ENCODE data around the gene TRIM13. TPM values are rescaled to one million over a fixed set of nuclear protein-coding genes. Genes with fewer than 3 reads are reported as not detected.

TRIM13 gene
- total RNA-seq, 1 experiment from 2014 or later: 16.5 TPM

GRCh38 chr13:49996161-49996915, 504 bp upstream of the TRIM13 start:
- peak overlapping the region; percentile 51 for H3K4me3 ChIP-seq (ENCODE audit: low read depth, low read length)
- BruUV-seq (replicated peaks): no TSS peak

DNA sequence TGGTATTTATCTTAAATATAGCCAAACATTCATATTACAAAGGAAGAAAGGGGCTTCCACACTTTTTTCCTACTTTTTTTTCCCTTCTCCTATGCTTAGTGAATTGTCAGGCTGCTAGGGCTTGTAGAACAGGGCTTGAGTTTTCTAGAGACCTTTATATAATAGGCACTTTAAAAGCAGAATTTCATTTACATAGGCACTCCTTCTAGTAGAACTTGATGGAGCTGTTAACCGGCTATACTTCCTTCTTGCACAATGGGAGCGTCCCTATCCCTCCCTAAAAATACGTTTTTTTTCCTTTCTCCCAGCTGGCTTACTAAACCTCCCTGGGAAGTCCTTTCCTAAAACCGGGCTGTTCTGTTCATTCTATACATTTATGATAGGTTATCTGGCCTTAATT, 1.1 kb downstream of the TRIM13 start:
- BruUV-seq (replicated peaks): no TSS peak
- no peak for DNase-seq
- CTCF ChIA-PET: interaction anchor here (0.7 to 2.4 kb wide), 18 partner anchors 11 to 1288 kb away, joined by 3 to 40 read pairs (median 4); partner anchors contain the start of genes KPNA3 and SPRYD7

More at GRCh38 chr13:49996161-49996915, 504 bp upstream of the TRIM13 start:
- Histone ChIP-seq H3K9me3 (no peaks in the 10 kb centered on the region), H3K27me3 (replicated peaks; ENCODE audit: control insufficient read depth, insufficient read depth, low read length) (no peaks in the 10 kb centered on the region), H3K36me3 (ENCODE audit: control insufficient read depth, insufficient read depth, low read length) (no peaks in the 10 kb centered on the region; the same call in 1 of the 2 replicates), H3K4me1 (peaks cover 25% of the 10 kb centered on the region)
- ChIA-PET POLR2A (interaction anchor here (0.7 to 1.7 kb wide), 9 partner anchors 38 to 306 kb away, joined by 3 to 19 read pairs (median 6); partner anchors contain the start of genes EBPL and SPRYD7), CTCF (interaction anchor here (0.6 to 2.4 kb wide), 11 partner anchors 12 to 1287 kb away, joined by 3 to 40 read pairs (median 5); partner anchors contain the start of genes EBPL and SPRYD7)
- H3K9me3 Mint-ChIP-seq (ENCODE audit: unreplicated experiment): no peaks in the 10 kb centered on the region
- intact Hi-C loops (cut with micrococcal nuclease; ENCODE audit: unreplicated experiment): loop anchor here (2.0 to 5.0 kb wide), 3 partner anchors 86 to 204 kb away; partner anchors contain the start of gene KPNA3
- peaks cover 42% of the 10 kb centered on the region for H3K36me3 Mint-ChIP-seq (ENCODE audit: insufficient read depth, unreplicated experiment)
- no peaks in the 10 kb centered on the region for H3K27me3 Mint-ChIP-seq (ENCODE audit: insufficient read depth, unreplicated experiment)
- peaks cover 9% of the 10 kb centered on the region for H3K4me1 Mint-ChIP-seq (ENCODE audit: low read depth, unreplicated experiment)
- peak overlapping the region; percentile 92 for H3K4me3 Mint-ChIP-seq (ENCODE audit: unreplicated experiment)
- DNase-seq: peak; percentile 93 to 95
- TF ChIP-seq, protein P1, sequence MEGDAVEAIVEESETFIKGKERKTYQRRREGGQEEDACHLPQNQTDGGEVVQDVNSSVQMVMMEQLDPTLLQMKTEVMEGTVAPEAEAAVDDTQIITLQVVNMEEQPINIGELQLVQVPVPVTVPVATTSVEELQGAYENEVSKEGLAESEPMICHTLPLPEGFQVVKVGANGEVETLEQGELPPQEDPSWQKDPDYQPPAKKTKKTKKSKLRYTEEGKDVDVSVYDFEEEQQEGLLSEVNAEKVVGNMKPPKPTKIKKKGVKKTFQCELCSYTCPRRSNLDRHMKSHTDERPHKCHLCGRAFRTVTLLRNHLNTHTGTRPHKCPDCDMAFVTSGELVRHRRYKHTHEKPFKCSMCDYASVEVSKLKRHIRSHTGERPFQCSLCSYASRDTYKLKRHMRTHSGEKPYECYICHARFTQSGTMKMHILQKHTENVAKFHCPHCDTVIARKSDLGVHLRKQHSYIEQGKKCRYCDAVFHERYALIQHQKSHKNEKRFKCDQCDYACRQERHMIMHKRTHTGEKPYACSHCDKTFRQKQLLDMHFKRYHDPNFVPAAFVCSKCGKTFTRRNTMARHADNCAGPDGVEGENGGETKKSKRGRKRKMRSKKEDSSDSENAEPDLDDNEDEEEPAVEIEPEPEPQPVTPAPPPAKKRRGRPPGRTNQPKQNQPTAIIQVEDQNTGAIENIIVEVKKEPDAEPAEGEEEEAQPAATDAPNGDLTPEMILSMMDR (IDR thresholded peaks at IDR 0.05; ENCODE audit: insufficient read depth in 1 of 2, low read depth in 1 of 2, low read length in 1 of 2, severe bottlenecking in 1 of 2, unreplicated experiment in 1 of 2): no peak
- peak overlapping the region; percentile 91 for H3K27ac Mint-ChIP-seq (ENCODE audit: unreplicated experiment)

More for the DNA sequence above, 1.1 kb downstream of the TRIM13 start:
- intact Hi-C loops (cut with micrococcal nuclease; ENCODE audit: unreplicated experiment): loop anchor here (1.0 to 5.0 kb wide), 4 partner anchors 62 to 205 kb away; partner anchors contain the start of genes KPNA3 and SPRYD7
- no peaks in the 10 kb centered on the region for H3K27me3 ChIP-seq (replicated peaks; ENCODE audit: control insufficient read depth, insufficient read depth, low read length)
- Mint-ChIP-seq H3K27me3 (ENCODE audit: insufficient read depth, unreplicated experiment) (no peaks in the 10 kb centered on the region), H3K4me3 (ENCODE audit: unreplicated experiment) (peak overlapping the region; percentile 92), H3K27ac (ENCODE audit: unreplicated experiment) (peak overlapping the region; percentile 91), H3K9me3 (ENCODE audit: unreplicated experiment) (no peaks in the 10 kb centered on the region), H3K4me1 (ENCODE audit: low read depth, unreplicated experiment) (peaks cover 9% of the 10 kb centered on the region), H3K36me3 (ENCODE audit: insufficient read depth, unreplicated experiment) (peaks cover 51% of the 10 kb centered on the region)
- POLR2A ChIA-PET: interaction anchor here (0.5 to 1.7 kb wide), 11 partner anchors 10 to 914 kb away, joined by 3 to 19 read pairs (median 6); partner anchors contain the start of genes KPNA3 and SPRYD7
- peaks cover 29% of the 10 kb centered on the region for H3K4me1 ChIP-seq
- H3K9me3 ChIP-seq: no peaks in the 10 kb centered on the region
- H3K36me3 ChIP-seq (ENCODE audit: control insufficient read depth, insufficient read depth, low read length): no peaks in the 10 kb centered on the region; the same call in 1 of the 2 replicates
- TF ChIP-seq, protein P1 (IDR thresholded peaks at IDR 0.05; ENCODE audit: insufficient read depth in 1 of 2, low read depth in 1 of 2, low read length in 1 of 2, severe bottlenecking in 1 of 2, unreplicated experiment in 1 of 2): no peak
- peak overlapping the region; percentile 77 for H3K4me3 ChIP-seq (ENCODE audit: low read depth, low read length)

Data from Caco-2 (cell line).